Kidney (tissue), 14 donors: ENCODE data around the gene CFAP43. TPM values are rescaled to one million over a fixed set of nuclear protein-coding genes. Genes with fewer than 3 reads are reported as not detected.

Experiments
- DNase-seq, 5 donors: peaks; one replicate each; pipeline ENCODE4 v3.0.0-alpha.2; 2013 to 2020
- FAIRE-seq: peaks from 2 replicates; lab custom pipeline; 2012; peaks lifted over from hg19 to GRCh38; lab: Jason Lieb, UNC
- H3K27ac ChIP-seq, 2 donors: one replicate each; pipeline ENCODE4 v1.7.0; 2013; ENCODE audit warnings: low read depth in 2 of 2, low read length in 2 of 2, inconsistent platforms in 1 of 2
- H3K27me3 ChIP-seq: one replicate; pipeline ENCODE4 v1.7.1; 2013; ENCODE audit warnings: low read length, inconsistent platforms; ENCODE audit not compliant: control insufficient read depth, insufficient read depth
- H3K36me3 ChIP-seq, 3 donors: one replicate each; pipeline versions ENCODE4 v1.7.0 to v1.7.1; 2013; ENCODE audit warnings: low read length in 3 of 3, control low read depth in 1 of 3, inconsistent platforms in 1 of 3; ENCODE audit not compliant: insufficient read depth in 3 of 3, control insufficient read depth in 2 of 3
- H3K4me1 ChIP-seq, 3 donors: one replicate each; pipeline versions ENCODE4 v1.7.0 to v1.7.1; 2013; ENCODE audit warnings: low read length in 3 of 3, inconsistent platforms in 1 of 3, low read depth in 1 of 3; ENCODE audit not compliant: control insufficient read depth in 2 of 3, insufficient read depth in 2 of 3
- H3K4me3 ChIP-seq, 3 donors: one replicate each; pipeline versions ENCODE4 v1.7.0 to v1.8.1; 2013; ENCODE audit warnings: low read length in 3 of 3, control low read depth in 1 of 3, inconsistent platforms in 1 of 3
- H3K9ac ChIP-seq, 3 donors: one replicate each; pipeline versions ENCODE4 v1.7.0 to v1.7.1; 2013; ENCODE audit warnings: low read length in 3 of 3, control low read depth in 1 of 3, inconsistent platforms in 1 of 3
- H3K9me3 ChIP-seq, 3 donors: one replicate each; pipeline versions ENCODE4 v1.7.0 to v1.7.1; 2013; ENCODE audit warnings: low read length in 3 of 3, control low read depth in 1 of 3, inconsistent platforms in 1 of 3; ENCODE audit not compliant: control insufficient read depth in 2 of 3, insufficient read depth in 1 of 3
- intact Hi-C: fragments of 100-400 bp; cut with DNase I; formaldehyde crosslinking; loops from one replicate; pipeline ENCODE4 v1.11.1; 2022
- polyA plus RNA-seq: library from polyadenylated mRNA; stranded (reverse); fragments of 350-450 nt; fragmentation: Illumina TruSeq; extraction: RNeasy Lipid Tissue Mini Kit (QIAGEN cat#74804); gene quantifications from one replicate; pipeline ENCODE4 v1.2.3, GENCODE V29; 2014; ENCODE audit warnings: low read depth, low replicate concordance; ENCODE audit not compliant: insufficient read depth
- total RNA-seq: library from RNA; stranded (reverse); fragmentation: NEBNext Ultra II Directional; extraction: Animal tissue kit (Norgen Biotek cat#: 25700); gene quantifications from one replicate; pipeline ENCODE4 v1.2.1, GENCODE V29; 2021
- TF ChIP-seq, protein P1 (sequence below): IDR thresholded peaks from 3 replicates; pipeline ENCODE4 v1.5.1; 2012; ENCODE audit warnings: mild to moderate bottlenecking, moderate library complexity, borderline replicate concordance; ENCODE audit not compliant: insufficient read depth; ENCODE audit errors: extremely low read depth
- donor health status: control.
- donor health status: control.
- donor health status: control.
- donor health status: control.
- donor health status: control.
- donor health status: DM: yes; HTN: yes; CAD: no.
- donor health status: Normal renal cell carcinoma (clear cell type).

The CFAP43 gene
- total and polyA plus RNA-seq, 2 donors from 2014 or later = 3.1 to 7.2 TPM

DNA sequence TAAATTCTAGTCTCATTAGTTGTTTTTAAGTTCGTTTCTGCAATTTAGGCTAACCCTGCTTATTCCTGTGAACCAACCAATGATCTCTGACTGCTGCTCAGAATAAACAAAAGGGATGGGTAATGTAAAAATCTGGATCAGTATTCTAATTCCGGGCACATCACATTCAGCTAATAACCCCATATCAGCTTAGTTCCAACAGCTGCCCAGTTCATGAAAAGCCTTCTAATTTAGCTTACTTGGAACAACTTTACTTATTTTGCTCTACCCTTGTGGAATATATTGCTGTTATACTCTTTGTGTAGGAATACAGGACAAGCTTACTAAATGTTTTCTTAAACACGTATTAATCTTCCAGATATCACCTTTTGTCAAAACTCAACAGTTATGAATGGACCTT lies 3.6 kb upstream of the CFAP43 start:
- intact Hi-C loops = no loop called here
- no peak overlapping the region for H3K4me3 ChIP-seq
- TF ChIP-seq, protein P1, sequence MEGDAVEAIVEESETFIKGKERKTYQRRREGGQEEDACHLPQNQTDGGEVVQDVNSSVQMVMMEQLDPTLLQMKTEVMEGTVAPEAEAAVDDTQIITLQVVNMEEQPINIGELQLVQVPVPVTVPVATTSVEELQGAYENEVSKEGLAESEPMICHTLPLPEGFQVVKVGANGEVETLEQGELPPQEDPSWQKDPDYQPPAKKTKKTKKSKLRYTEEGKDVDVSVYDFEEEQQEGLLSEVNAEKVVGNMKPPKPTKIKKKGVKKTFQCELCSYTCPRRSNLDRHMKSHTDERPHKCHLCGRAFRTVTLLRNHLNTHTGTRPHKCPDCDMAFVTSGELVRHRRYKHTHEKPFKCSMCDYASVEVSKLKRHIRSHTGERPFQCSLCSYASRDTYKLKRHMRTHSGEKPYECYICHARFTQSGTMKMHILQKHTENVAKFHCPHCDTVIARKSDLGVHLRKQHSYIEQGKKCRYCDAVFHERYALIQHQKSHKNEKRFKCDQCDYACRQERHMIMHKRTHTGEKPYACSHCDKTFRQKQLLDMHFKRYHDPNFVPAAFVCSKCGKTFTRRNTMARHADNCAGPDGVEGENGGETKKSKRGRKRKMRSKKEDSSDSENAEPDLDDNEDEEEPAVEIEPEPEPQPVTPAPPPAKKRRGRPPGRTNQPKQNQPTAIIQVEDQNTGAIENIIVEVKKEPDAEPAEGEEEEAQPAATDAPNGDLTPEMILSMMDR = no peak
- FAIRE-seq = no peak
- peaks cover 0 to 4% (median 0%) of the 10 kb centered on the region in 3 donors for H3K9me3 ChIP-seq
- H3K27me3 ChIP-seq = no peaks in the 10 kb centered on the region
- no peaks in the 10 kb centered on the region for H3K36me3 ChIP-seq
- H3K27ac ChIP-seq = no peak overlapping the region
- H3K4me1 ChIP-seq = peaks cover 0 to 4% (median 0%) of the 10 kb centered on the region in 3 donors
- H3K9ac ChIP-seq = no peak overlapping the region
- no peak for DNase-seq

DNA sequence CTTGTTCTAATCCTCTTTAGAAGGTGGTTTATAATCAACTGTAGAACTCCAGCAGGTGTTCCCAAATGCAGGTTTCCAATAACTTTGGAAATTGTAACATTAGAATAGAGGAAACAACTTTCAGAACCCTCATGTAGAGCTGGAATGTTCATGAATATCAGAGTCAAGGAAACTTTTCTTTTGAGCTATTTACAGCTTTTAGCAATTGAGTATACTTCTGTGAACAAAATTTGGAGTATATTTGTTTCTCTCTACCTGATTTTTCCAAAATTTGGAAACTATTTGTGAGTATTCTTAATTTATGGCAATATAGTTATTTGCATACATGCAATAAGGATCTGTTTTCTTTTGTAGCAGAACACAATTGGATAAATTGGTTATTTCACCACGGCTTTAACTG lies 2.8 kb upstream of the CFAP43 start:
- H3K9ac ChIP-seq = no peak overlapping the region
- no peaks in the 10 kb centered on the region for H3K36me3 ChIP-seq
- H3K4me1 ChIP-seq = peaks cover 0 to 4% (median 0%) of the 10 kb centered on the region in 3 donors
- DNase-seq (no peak), FAIRE-seq (no peak)
- TF ChIP-seq, protein P1 = no peak
- H3K27me3 ChIP-seq = no peaks in the 10 kb centered on the region
- peaks cover 0 to 4% (median 0%) of the 10 kb centered on the region in 3 donors for H3K9me3 ChIP-seq
- H3K27ac ChIP-seq = no peak overlapping the region
- intact Hi-C loops = no loop called here
- no peak overlapping the region for H3K4me3 ChIP-seq

DNA sequence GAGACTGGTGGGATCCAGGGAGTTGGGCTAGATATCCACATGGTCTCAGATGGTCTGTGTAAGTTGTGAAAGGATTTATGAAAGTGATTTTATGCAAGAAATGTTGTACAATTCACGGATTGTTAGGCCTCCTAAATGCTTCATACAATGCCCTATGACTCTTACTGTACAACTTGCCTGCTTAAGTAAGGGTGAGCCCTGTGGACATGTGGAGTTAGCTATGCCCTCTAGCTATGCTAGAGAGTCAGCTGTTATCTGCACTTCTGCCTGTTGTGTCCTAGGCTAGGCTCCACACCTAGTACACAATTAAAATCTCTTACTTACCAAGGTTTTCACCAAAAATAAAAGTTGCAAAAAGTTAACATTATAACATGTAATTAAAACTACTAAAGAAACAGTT lies 1.7 kb upstream of the CFAP43 start:
- Histone ChIP-seq H3K27ac (no peak overlapping the region), H3K4me1 (peaks cover 0 to 4% (median 0%) of the 10 kb centered on the region in 3 donors), H3K9me3 (peaks cover 0 to 4% (median 0%) of the 10 kb centered on the region in 3 donors), H3K36me3 (no peaks in the 10 kb centered on the region), H3K9ac (no peak overlapping the region), H3K27me3 (no peaks in the 10 kb centered on the region), H3K4me3 (no peak overlapping the region)
- FAIRE-seq = no peak
- intact Hi-C loops = no loop called here
- DNase-seq = no peak
- TF ChIP-seq, protein P1 = no peak

DNA sequence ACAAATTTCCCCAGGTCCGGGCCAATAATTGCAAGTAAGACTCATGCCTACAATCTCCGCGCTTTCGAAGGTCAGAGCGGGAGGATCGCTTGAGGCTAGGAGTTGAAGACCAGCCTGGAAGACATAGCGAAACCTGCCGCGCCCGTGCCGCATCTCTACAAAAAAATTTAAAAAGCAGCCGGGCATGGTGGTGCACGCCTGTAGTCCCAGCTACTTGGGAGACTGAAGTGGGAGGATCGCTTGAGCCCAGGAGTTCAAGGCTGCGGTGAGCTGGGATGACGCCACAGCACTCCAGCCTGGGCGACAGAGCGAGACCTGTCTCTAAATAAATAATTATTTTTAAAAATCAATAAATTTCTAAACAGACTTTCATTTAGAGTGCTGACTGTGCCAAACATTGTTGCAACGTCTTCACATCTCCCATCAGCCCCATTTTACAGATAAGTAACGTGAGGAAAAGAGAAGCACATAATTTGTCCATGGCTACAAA lies 494 bp upstream of the CFAP43 start:
- H3K9ac ChIP-seq = peak overlapping the region in 2 of 3 donors; percentile 74 to 80
- no peaks in the 10 kb centered on the region for H3K27me3 ChIP-seq
- H3K9me3 ChIP-seq = peaks cover 0 to 4% (median 0%) of the 10 kb centered on the region in 3 donors
- H3K27ac ChIP-seq = no peak overlapping the region
- H3K4me3 ChIP-seq = peak overlapping the region; percentile 89 to 91 (median 89)
- FAIRE-seq (no peak), DNase-seq (peak in 1 of 5 donors; percentile 63)
- TF ChIP-seq, protein P1 = no peak
- H3K36me3 ChIP-seq = no peaks in the 10 kb centered on the region
- intact Hi-C loops = no loop called here
- peaks cover 0 to 4% (median 0%) of the 10 kb centered on the region in 3 donors for H3K4me1 ChIP-seq
